ENCODE data around the gene HIP1R.

The HIP1R gene

GRCh38 chr12:122860854-122861586 is 25.8 kb downstream of the HIP1R start:
- DNase-seq = no peak

- DNase-seq = no peak
Observed at GRCh38 chr12:122861587-122861970, 26.3 kb downstream of the HIP1R start.

GRCh38 chr12:122862110-122862634 is 26.9 kb downstream of the HIP1R start:
- DNase-seq = no peak

GRCh38 chr12:122862872-122863701 is 27.8 kb downstream of the HIP1R start:
- no peak for DNase-seq

- DNase-seq = no peak
Observed at GRCh38 chr12:122864894-122865253, 29.6 kb downstream of the HIP1R start.

- no peak for DNase-seq
Observed at GRCh38 chr12:122865268-122866231, 30.3 kb downstream of the HIP1R start.

- DNase-seq = no peak
Observed at GRCh38 chr12:122866379-122866778, 31.1 kb downstream of the HIP1R start.

GRCh38 chr12:122866950-122867607 is 31.8 kb downstream of the HIP1R start:
- DNase-seq = no peak

- no peak for DNase-seq
Observed at GRCh38 chr12:122867691-122868461, 32.6 kb downstream of the HIP1R start.

GRCh38 chr12:122868471-122869177 is 33.4 kb downstream of the HIP1R start:
- no peak for DNase-seq

- DNase-seq = no peak
Observed at GRCh38 chr12:122869207-122869973, 34.1 kb downstream of the HIP1R start.

- DNase-seq = no peak
Observed at GRCh38 chr12:122870163-122870842, 35.0 kb downstream of the HIP1R start.

- no peak for DNase-seq
Observed at GRCh38 chr12:122870867-122871664, 35.8 kb downstream of the HIP1R start.

GRCh38 chr12:122871851-122872780 is 36.9 kb downstream of the HIP1R start:
- DNase-seq = peak; percentile 24

- no peak for DNase-seq
Observed at GRCh38 chr12:122872815-122873361, 37.6 kb downstream of the HIP1R start.

GRCh38 chr12:122873540-122873939 is 38.3 kb downstream of the HIP1R start:
- no peak for DNase-seq

- DNase-seq = peak; percentile 36
Observed at GRCh38 chr12:122874081-122874480, 38.8 kb downstream of the HIP1R start.
